ENCODE measurements around the gene S1PR4. TPM values are rescaled to one million over a fixed set of nuclear protein-coding genes. Genes with fewer than 3 reads are reported as not detected.

S1PR4 gene
- total and polyA plus RNA-seq, 2 donors (not counting 1 experiment from before 2014, with no cell fraction given): 84.2 to 129 TPM

- Histone ChIP-seq H3K4me2 (replicated peaks; ENCODE audit: low read depth, low read length, poor library complexity, severe bottlenecking) (peak overlapping the region; percentile 100), H3K4me1 (ENCODE audit: control insufficient read depth in 2 of 2, insufficient read depth in 2 of 2, low read length in 2 of 2) (peaks cover 40 to 62% of the 10 kb centered on the region in 2 donors), H3K27me3 (replicated peaks in 1 of 4; ENCODE audit: control extremely low read depth in 1 of 4, control insufficient read depth in 3 of 4, insufficient read depth in 4 of 4, low read length in 3 of 4) (no peaks in the 10 kb centered on the region), H3K79me2 (ENCODE audit: control insufficient read depth, insufficient read depth, low read length) (peaks cover 92% of the 10 kb centered on the region), H3K9ac (ENCODE audit: low read length) (no peak overlapping the region), H3K27ac (ENCODE audit: low read length in 2 of 2) (no peak overlapping the region), H3K4me3 (ENCODE audit: control extremely low read depth in 1 of 5, extremely low read depth in 1 of 5, insufficient read depth in 1 of 5, low read depth in 2 of 5, low read length in 4 of 5) (no peak overlapping the region), H2AFZ (ENCODE audit: insufficient read depth, low read depth, low read length, poor library complexity, severe bottlenecking) (no peak overlapping the region), H3K9me3 (ENCODE audit: control extremely low read depth in 1 of 3, control insufficient read depth in 2 of 3, insufficient read depth in 1 of 3, low read length in 2 of 3) (no peaks in the 10 kb centered on the region), H3K36me3 (replicated peaks in 1 of 2; ENCODE audit: control extremely low read depth in 1 of 2, control insufficient read depth in 1 of 2, extremely low read depth in 1 of 2, insufficient read depth in 2 of 2, low read length in 1 of 2) (peaks cover 0 to 25% of the 10 kb centered on the region in 2 experiments), H4K20me1 (ENCODE audit: control insufficient read depth, insufficient read depth, low read length, poor library complexity, severe bottlenecking) (peaks cover 94% of the 10 kb centered on the region)
- Mint-ChIP-seq H3K27me3 (no peaks in the 10 kb centered on the region), H3K4me1 (peaks cover 63% of the 10 kb centered on the region), H3K9me3 (ENCODE audit: insufficient read depth) (no peaks in the 10 kb centered on the region), H3K4me3 (peak overlapping the region; percentile 87), H3K27ac (no peak overlapping the region)
- no peak for TF ChIP-seq EZH2 (IDR thresholded peaks at IDR 0.05; ENCODE audit: borderline replicate concordance, insufficient read depth, low read depth, low read length, poor library complexity, severe bottlenecking)
- TF ChIP-seq CTCF (IDR thresholded peaks at IDR 0.05): no peak
- DNase-seq (no peak), ATAC-seq (ENCODE audit: low read depth) (no peak)
- 93% methylated on average over 36 of the region's 36 CpGs for WGBS (ENCODE audit: insufficient coverage)
- ChIA-PET CTCF (no interaction called here), POLR2A (interaction anchor here (0.6 kb wide), 1 partner anchor 638 kb away, joined by 3 read pairs; no protein-coding TSS in a partner anchor)
- intact Hi-C loops (cut with micrococcal nuclease): loop anchor here (10.0 kb wide), 3 partner anchors 123 to 1943 kb away; partner anchors contain the start of genes ATP5F1D, FEM1A, MIDN and TLE5
Measured at GRCh38 chr19:3187662-3188511, 9.3 kb downstream of the S1PR4 start.

Data from B cell (primary cell).